Measurements from ENCODE around the gene TTC21A. TPM values are rescaled to one million over a fixed set of nuclear protein-coding genes. Genes with fewer than 3 reads are reported as not detected.
"Not testable (repeated sequence)": the region's sequence is repeated elsewhere in the genome, so short reads cannot be mapped to it uniquely, and the experiment has no call there.

The TTC21A gene
- total RNA-seq, 4 donors from 2014 or later, result 1.7 to 8.6 (median 3.9) TPM

- TF ChIP-seq EP300 (IDR thresholded peaks at IDR 0.05), result no peak
- no peak for TF ChIP-seq CTCF (IDR thresholded peaks at IDR 0.05)
- no peak for TF ChIP-seq POLR2AphosphoS5 (IDR thresholded peaks at IDR 0.05)
- no peak for TF ChIP-seq POLR2A (IDR thresholded peaks at IDR 0.05; ENCODE audit: low read depth)
- Histone ChIP-seq H3K4me3 (no peak overlapping the region), H3K4me1 (peaks cover 4 to 19% (median 9%) of the 10 kb centered on the region in 4 donors), H3K27ac (replicated peaks in 1 of 4) (no peak overlapping the region), H3K27me3 (no peaks in the 10 kb centered on the region), H3K36me3 (no peaks in the 10 kb centered on the region), H3K9me3 (no peaks in the 10 kb centered on the region)
- intact Hi-C loops (cut with DNase I), result no loop called here
- DNase-seq (ENCODE audit: extremely low spot score), result no peak
- 74% methylated on average over 2 of the region's 5 CpGs for whole genome bisulfite sequencing
These were observed 60.8 kb downstream of the TTC21A start for GRCh38 chr3:39168156-39168780.

- H3K4me3 ChIP-seq, result no peak overlapping the region
- peaks cover 4 to 19% (median 9%) of the 10 kb centered on the region in 4 donors for H3K4me1 ChIP-seq
- TF ChIP-seq POLR2AphosphoS5 (IDR thresholded peaks at IDR 0.05) (no peak), CTCF (IDR thresholded peaks at IDR 0.05) (no peak), POLR2A (IDR thresholded peaks at IDR 0.05; ENCODE audit: low read depth) (no peak), EP300 (IDR thresholded peaks at IDR 0.05) (no peak)
- no peaks in the 10 kb centered on the region for H3K9me3 ChIP-seq
- intact Hi-C loops (cut with DNase I), result no loop called here
- no peak for DNase-seq (ENCODE audit: extremely low spot score)
- 0% methylated on average over 1 of the region's 1 CpG for WGBS
- no peaks in the 10 kb centered on the region for H3K27me3 ChIP-seq
- no peak overlapping the region for H3K27ac ChIP-seq (replicated peaks in 1 of 4)
- H3K36me3 ChIP-seq, result no peaks in the 10 kb centered on the region
These were observed 62.2 kb downstream of the TTC21A start for GRCh38 chr3:39169712-39170111.

- no peaks in the 10 kb centered on the region for H3K27me3 ChIP-seq
- no peak overlapping the region for H3K4me3 ChIP-seq
- peaks cover 4 to 19% (median 11%) of the 10 kb centered on the region in 4 donors for H3K4me1 ChIP-seq
- intact Hi-C loops (cut with DNase I), result no loop called here
- TF ChIP-seq POLR2A (IDR thresholded peaks at IDR 0.05; ENCODE audit: low read depth) (no peak), CTCF (IDR thresholded peaks at IDR 0.05) (no peak)
- H3K9me3 ChIP-seq, result no peaks in the 10 kb centered on the region
- H3K36me3 ChIP-seq, result no peaks in the 10 kb centered on the region
- no peak for DNase-seq (ENCODE audit: extremely low spot score)
- WGBS, result 90% methylated on average over 4 of the region's 4 CpGs
- no peak overlapping the region for H3K27ac ChIP-seq (replicated peaks in 1 of 4)
These were observed 63.0 kb downstream of the TTC21A start for GRCh38 chr3:39170461-39170860.

GRCh38 chr3:39170877-39171276 is 63.4 kb downstream of the TTC21A start:
- H3K36me3 ChIP-seq; H3K27ac ChIP-seq (replicated peaks in 1 of 4); intact Hi-C loops (cut with DNase I); H3K4me3 ChIP-seq; DNase-seq (ENCODE audit: extremely low spot score); H3K9me3 ChIP-seq; H3K27me3 ChIP-seq: not testable (repeated sequence)
- WGBS, result 88% methylated on average over 6 of the region's 6 CpGs
- peaks cover 4 to 19% (median 11%) of the 10 kb centered on the region in 4 donors for H3K4me1 ChIP-seq

- Histone ChIP-seq H3K9me3 (no peaks in the 10 kb centered on the region), H3K27me3 (no peaks in the 10 kb centered on the region), H3K27ac (replicated peaks in 1 of 4) (no peak overlapping the region), H3K4me3 (no peak overlapping the region), H3K4me1 (peaks cover 9 to 15% (median 11%) of the 10 kb centered on the region in 4 donors), H3K36me3 (no peaks in the 10 kb centered on the region)
- TF ChIP-seq POLR2AphosphoS5 (IDR thresholded peaks at IDR 0.05) (no peak), POLR2A (IDR thresholded peaks at IDR 0.05; ENCODE audit: low read depth) (no peak), EP300 (IDR thresholded peaks at IDR 0.05) (no peak), CTCF (IDR thresholded peaks at IDR 0.05) (no peak)
- DNase-seq (ENCODE audit: extremely low spot score), result no peak
- intact Hi-C loops (cut with DNase I), result no loop called here
- 79% methylated on average over 2 of the region's 2 CpGs for WGBS
These were observed 64.4 kb downstream of the TTC21A start for GRCh38 chr3:39171860-39172259.
